Measurements from ENCODE around the gene EIF4EBP3.

The EIF4EBP3 gene

DNA sequence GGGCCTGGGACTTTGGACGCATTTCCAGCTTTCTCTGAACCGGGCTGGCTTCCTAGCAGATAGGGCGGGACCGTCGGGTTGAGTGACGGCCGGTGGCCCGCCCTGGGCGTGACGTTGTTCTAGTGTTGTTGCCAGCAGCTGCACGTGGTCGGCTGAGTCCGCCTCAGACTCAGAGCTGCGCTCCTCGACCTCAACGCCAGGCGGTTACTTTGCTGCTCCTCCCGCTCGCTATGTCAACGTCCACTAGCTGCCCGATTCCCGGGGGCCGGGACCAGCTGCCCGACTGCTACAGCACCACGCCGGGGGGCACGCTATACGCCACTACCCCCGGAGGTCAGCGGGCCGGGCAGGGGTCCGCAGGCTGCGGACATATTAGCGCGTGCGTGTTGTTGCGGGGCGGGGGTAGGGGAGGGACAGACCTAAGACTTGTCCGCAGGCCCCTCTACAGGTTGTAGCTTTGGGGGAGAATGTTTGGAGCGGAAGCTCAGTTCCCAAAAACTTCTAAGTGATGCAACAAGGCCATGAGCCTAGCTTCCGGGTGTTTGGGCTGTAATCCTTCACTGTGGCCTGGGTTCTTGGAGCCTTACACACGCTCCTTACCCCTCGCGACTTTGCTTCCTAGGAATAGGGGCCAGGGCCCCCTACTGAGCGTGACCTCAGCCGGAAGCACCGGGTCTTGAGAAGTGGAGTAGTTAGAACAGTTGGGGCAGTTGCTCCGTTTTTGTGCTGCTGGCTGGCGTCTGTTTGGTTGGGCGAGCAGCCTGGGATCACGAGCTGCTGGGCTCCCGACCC lies at the start of gene EIF4EBP3:
Gene EIF4EBP3, plus strand, starts transcription at position 155 of the 792 bp plus-strand sequence. Its CDS starts 76 bp downstream, at position 231.
- peak; percentile 80 for DNase-seq

DNA sequence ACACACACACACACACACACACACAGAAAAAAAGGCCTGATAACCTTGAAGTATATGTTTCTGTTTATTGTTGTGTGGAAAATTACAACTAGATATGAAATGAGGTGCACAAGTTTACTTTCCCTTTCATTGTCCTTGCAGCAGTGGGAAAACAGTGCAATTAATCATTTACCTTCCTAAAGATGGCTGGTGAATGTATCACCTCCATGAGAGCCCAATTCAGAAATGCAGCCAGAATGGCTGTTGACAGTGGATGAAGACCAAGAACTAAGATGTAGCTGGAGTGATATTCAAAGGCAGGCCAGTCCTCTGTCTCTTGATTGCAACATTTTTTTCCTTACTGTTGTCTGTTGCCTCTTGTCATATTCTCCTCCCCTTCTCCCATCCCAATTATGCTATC lies 49.6 kb upstream of the EIF4EBP3 start:
- DNase-seq = no peak

DNA sequence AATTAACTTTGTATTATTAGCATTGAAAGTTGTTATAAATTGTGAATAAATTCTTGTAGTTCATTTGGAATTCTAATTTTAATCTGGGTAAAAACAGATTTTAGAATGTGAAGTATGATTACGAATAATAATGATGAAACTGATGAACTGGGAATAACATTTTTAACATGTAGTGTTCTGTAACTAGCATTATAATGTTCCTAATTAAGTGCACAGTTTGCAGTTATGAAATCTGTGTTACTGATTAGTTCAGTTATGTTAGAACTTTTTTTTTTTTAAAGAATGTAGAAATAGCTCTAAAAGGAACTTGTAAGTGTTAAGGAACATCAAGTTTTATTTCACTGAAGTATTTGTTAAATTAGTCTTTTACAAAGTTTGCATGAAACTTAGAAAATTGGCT lies 48.9 kb upstream of the EIF4EBP3 start:
- no peak for DNase-seq

GRCh38 chr5:140502834-140503233 lies 44.6 kb upstream of the EIF4EBP3 start:
- no peak for DNase-seq

GRCh38 chr5:140509898-140510297 lies 37.6 kb upstream of the EIF4EBP3 start:
- DNase-seq = no peak

GRCh38 chr5:140513124-140513523 lies 34.3 kb upstream of the EIF4EBP3 start:
- DNase-seq = no peak

GRCh38 chr5:140524003-140524402 lies 23.5 kb upstream of the EIF4EBP3 start:
- no peak for DNase-seq

DNA sequence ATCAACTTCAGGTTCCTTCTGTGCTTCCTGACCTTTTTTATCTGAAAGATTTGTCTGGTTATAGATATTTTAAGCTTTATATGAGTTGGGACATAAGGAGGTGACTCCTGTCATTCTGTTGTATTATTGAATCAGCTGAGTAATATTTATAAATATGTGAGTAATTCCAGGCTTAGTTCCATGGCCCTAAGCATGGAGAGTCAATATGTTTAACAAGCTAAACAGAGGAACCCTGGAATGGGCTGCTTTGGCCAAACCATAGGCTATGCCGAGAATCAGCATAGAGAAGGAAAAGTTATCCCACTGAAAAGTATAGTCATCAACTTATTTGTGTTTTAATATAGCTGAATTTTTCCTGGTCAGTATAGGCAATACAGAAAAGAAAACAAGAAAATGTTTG lies 7.2 kb upstream of the EIF4EBP3 start:
- no peak for DNase-seq

DNA sequence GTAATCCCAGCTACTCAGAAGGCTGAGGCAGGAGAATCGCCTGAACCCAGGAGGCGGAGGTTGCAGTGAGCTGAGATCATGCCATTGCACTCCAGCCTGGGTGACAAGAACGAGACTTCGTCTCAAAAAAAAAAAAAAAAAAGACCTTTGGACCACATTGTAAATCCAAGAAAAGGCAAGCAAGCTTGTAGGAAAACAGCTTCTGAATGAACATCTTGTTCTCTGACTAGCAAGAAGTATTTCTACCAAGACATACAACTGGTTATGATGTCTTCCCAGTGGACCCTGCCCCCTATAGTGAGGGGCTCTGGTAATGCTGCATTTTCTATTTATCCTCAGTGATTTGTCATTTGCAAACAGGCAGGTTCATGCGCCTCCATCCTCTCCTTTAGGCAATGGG lies 4.5 kb upstream of the EIF4EBP3 start:
- no peak for DNase-seq

DNA sequence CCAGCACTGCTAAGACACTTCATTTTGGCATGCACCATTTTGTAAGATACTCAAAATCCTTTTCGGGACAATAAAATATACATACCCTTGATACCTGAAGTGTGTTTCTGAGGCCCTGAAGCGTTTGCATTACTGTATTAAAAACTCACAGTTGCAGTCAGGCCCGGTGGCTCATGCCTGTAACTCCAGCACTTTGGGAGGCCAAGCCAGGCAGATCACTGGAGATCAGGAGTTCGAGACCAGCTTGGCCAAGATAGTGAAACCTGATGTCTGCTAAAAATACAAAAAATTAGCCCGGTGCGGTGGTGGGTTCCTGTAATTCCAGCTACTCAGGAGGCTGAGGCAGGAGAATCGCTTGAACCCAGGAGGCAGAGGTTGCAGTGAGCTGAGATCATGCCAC lies 2.5 kb upstream of the EIF4EBP3 start:
- DNase-seq = no peak

DNA sequence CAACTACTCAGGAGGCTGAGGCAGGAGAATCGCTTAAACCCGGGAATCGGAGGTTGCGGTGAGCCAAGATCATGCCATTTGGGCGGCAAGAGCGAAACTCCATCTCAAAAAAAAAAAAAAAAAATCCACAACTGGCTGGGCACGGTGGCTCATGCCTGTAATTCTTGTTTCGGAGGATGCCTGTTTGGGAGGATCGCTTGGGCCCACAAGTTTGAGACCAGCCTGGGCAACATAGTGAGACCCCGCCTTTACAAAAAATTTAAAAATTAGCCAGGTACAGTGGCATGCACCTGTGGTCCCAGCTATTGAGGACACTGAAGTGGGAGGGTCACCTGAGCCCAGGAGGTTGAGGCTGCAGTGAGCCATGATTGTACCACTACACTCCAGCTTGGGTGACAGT lies 1.9 kb upstream of the EIF4EBP3 start:
- DNase-seq = no peak

GRCh38 chr5:140546851-140547507 lies 483 bp upstream of the EIF4EBP3 start:
- no peak for DNase-seq

- DNase-seq = no peak
Measured at GRCh38 chr5:140548300-140548688, 832 bp downstream of the EIF4EBP3 start.

- no peak for DNase-seq
Measured at GRCh38 chr5:140548791-140549190, 1.3 kb downstream of the EIF4EBP3 start.

GRCh38 chr5:140549237-140550144 lies 2.0 kb downstream of the EIF4EBP3 start:
- DNase-seq = no peak

GRCh38 chr5:140550147-140551079 lies 3.0 kb downstream of the EIF4EBP3 start:
- DNase-seq = no peak

DNA sequence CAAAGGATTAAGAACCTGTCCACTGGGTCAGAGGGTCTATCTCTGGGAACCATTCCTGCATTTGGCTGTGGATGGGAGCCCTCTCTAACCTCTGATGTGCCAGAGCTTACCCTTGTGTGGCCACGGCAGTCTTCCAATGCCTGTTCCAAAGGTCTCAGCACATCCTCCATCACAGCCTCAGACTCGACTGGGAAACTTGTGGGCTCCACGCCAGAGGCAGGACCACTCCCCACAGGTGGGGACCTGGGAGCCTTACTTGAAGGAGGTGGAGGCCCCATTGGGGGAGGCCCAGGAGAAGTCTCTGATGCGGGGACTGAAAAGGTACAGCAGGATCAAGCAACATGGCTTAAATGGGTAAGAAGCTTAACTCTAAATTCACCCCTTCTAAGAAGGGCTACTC lies 4.4 kb downstream of the EIF4EBP3 start:
- no peak for DNase-seq

GRCh38 chr5:140553657-140554056 lies 6.2 kb downstream of the EIF4EBP3 start:
- DNase-seq = no peak

GRCh38 chr5:140554454-140554853 lies 7.0 kb downstream of the EIF4EBP3 start:
- DNase-seq = no peak

- no peak for DNase-seq
Measured at GRCh38 chr5:140555747-140556312, 8.4 kb downstream of the EIF4EBP3 start.

DNA sequence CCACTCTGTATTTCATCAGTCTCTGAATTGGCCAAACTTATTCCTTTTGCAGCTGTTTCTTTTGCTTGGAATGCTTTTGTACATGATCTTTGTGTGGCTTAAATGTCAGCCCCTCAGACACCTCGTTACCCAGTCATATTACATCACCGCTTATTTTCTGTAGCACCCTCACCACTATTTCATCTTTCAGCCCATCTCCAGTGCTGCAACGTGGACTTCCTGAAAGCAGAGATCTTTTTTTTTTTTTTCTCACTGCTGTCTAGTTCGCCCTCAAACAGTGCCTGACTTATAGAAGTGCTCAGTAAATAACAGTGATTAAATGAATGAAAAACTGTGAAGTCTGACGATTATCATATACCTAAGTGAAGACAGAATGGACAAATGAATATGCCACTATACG lies 9.0 kb downstream of the EIF4EBP3 start:
- DNase-seq = no peak

All from activated gamma-delta T cell treated with Interleukin-2 at 50 U/mL for 16 hours (primary cell).